PC-9 (cell line): ENCODE data around the gene HOXA2. TPM values are rescaled to one million over a fixed set of nuclear protein-coding genes. Genes with fewer than 3 reads are reported as not detected.

Experiments used
- BruUV-seq: library from RNA; stranded (reverse); fragments of 400-500 nt; replicated peaks from 2 replicates; lab custom pipeline; 2021; lab: Mats Ljungman, UMichigan
- CTCF ChIA-PET: fragments of 300-600 bp; sonication (Branson Sonifier 250); formaldehyde crosslinking; loops from one replicate; lab custom pipeline; 2022; ENCODE audit warnings: antibody characterized with exemption; lab: Charles Lee
- POLR2A ChIA-PET: fragments of 300-600 bp; sonication (Branson Sonifier 250); formaldehyde crosslinking; loops from one replicate; lab custom pipeline; 2022; ENCODE audit warnings: antibody characterized with exemption; ENCODE audit not compliant: unreplicated experiment; lab: Charles Lee
- DNase-seq, 2 experiments: peaks; one replicate each; pipeline versions ENCODE4 v3.0.0 to v3.0.0-alpha.2; 2015 to 2022; ENCODE audit warnings: mixed read lengths in 1 of 2
- H2AFZ ChIP-seq: fragments of 200-600 bp; sonication (generic); 2 replicates; pipeline ENCODE4 v1.8.1; 2017; ENCODE audit warnings: antibody characterized with exemption
- H3F3A ChIP-seq: fragments of 200-600 bp; sonication (generic); 2 replicates; pipeline ENCODE4 v1.8.1; 2017; ENCODE audit warnings: antibody characterized with exemption, mild to moderate bottlenecking, low read depth; ENCODE audit not compliant: insufficient read depth
- H3K27ac ChIP-seq: fragments of 200-600 bp; sonication (generic); 2 replicates; pipeline ENCODE4 v1.6.1; 2016; ENCODE audit warnings: mixed run types
- H3K27me3 ChIP-seq: fragments of 200-600 bp; sonication (generic); 2 replicates; pipeline ENCODE4 v1.6.1; 2016; ENCODE audit warnings: low read depth, mixed run types; ENCODE audit not compliant: insufficient read depth
- H3K36me3 ChIP-seq: fragments of 200-600 bp; sonication (generic); 2 replicates; pipeline ENCODE4 v1.6.1; 2016; ENCODE audit warnings: low read depth, mixed run types
- H3K4me1 ChIP-seq: fragments of 200-600 bp; sonication (generic); replicated peaks from 2 replicates; pipeline ENCODE4 v1.6.1; 2016; ENCODE audit warnings: mixed run types; ENCODE audit not compliant: insufficient read depth
- H3K4me2 ChIP-seq: fragments of 200-600 bp; sonication (generic); 2 replicates; pipeline ENCODE4 v1.6.1; 2017; ENCODE audit warnings: mixed run types
- H3K4me3 ChIP-seq: fragments of 200-600 bp; sonication (generic); 2 replicates; pipeline ENCODE4 v1.6.1; 2016; ENCODE audit warnings: mixed run types
- H3K79me2 ChIP-seq: fragments of 200-600 bp; sonication (generic); 2 replicates; pipeline ENCODE4 v1.6.1; 2017; ENCODE audit warnings: low read depth, mixed run types
- H3K9me2 ChIP-seq: fragments of 200-600 bp; sonication (generic); 2 replicates; pipeline ENCODE4 v1.8.1; 2017; ENCODE audit warnings: mild to moderate bottlenecking; ENCODE audit not compliant: insufficient read depth
- H3K9me3 ChIP-seq: fragments of 200-600 bp; sonication (generic); 2 replicates; pipeline ENCODE4 v1.8.1; 2016; ENCODE audit warnings: low read depth; ENCODE audit not compliant: insufficient read depth
- H4K20me1 ChIP-seq: fragments of 200-600 bp; sonication (generic); 2 replicates; pipeline ENCODE4 v1.8.1; 2017; ENCODE audit not compliant: insufficient read depth
- CTCF ChIP-seq: fragments of 200-600 bp; sonication (generic); conservative IDR thresholded peaks from 2 replicates; pipeline ENCODE4 v1.6.1; 2017; ENCODE audit warnings: mixed run types, antibody characterized with exemption, mild to moderate bottlenecking, moderate library complexity
- EZH2 ChIP-seq: fragments of 200-600 bp; sonication (generic); IDR thresholded peaks from 2 replicates; pipeline ENCODE4 v1.8.0; 2017; ENCODE audit warnings: antibody characterized with exemption, low read depth
- intact Hi-C: fragments of 100-400 bp; cut with micrococcal nuclease; formaldehyde crosslinking; loops from one replicate; pipeline ENCODE4 v1.10.0; 2022; ENCODE audit not compliant: unreplicated experiment
- total RNA-seq: library from RNA; stranded (reverse); gene quantifications from 2 replicates; pipeline ENCODE4 v1.2.3, GENCODE V29; 2021

HOXA2 gene
- total RNA-seq, 1 experiment from 2014 or later = 6.1 TPM

- POLR2A ChIA-PET = interaction anchor here (0.5 to 0.7 kb wide), 3 partner anchors 25 to 394 kb away, joined by 3 to 4 read pairs (median 3); no protein-coding TSS in a partner anchor
- Histone ChIP-seq H3K4me1 (peaks cover 55% of the 10 kb centered on the region), H3K27me3 (no peaks in the 10 kb centered on the region), H3K4me2 (peak overlapping the region; percentile 71), H3F3A (peaks cover 44% of the 10 kb centered on the region), H3K79me2 (no peaks in the 10 kb centered on the region), H4K20me1 (no peaks in the 10 kb centered on the region), H3K9me2 (no peaks in the 10 kb centered on the region), H3K36me3 (no peaks in the 10 kb centered on the region), H2AFZ (peak overlapping the region; percentile 49; the same call in 1 of the 2 replicates), H3K27ac (peak overlapping the region; percentile 84), H3K4me3 (peak overlapping the region; percentile 12; the same call in 1 of the 2 replicates), H3K9me3 (no peaks in the 10 kb centered on the region)
- no TSS peak for BruUV-seq
- peak; percentile 59 to 94 for DNase-seq
- intact Hi-C loops = loop anchor here (2.0 kb wide), 1 partner anchor 14 kb away; no protein-coding TSS in a partner anchor
- TF ChIP-seq EZH2 = no peak
- no peak for TF ChIP-seq CTCF
- CTCF ChIA-PET = interaction anchor here (0.6 kb wide), 2 partner anchors 11 to 163 kb away, joined by 3 to 9 read pairs; no protein-coding TSS in a partner anchor
These were observed 21.5 kb downstream of the HOXA2 start for GRCh38 chr7:27080844-27081436.

GRCh38 chr7:27079234-27079975 lies 23.1 kb downstream of the HOXA2 start:
- POLR2A ChIA-PET = no interaction called here
- no TSS peak for BruUV-seq
- Histone ChIP-seq H3K36me3 (no peaks in the 10 kb centered on the region), H2AFZ (no peak overlapping the region), H3K27ac (peak overlapping the region; percentile 84), H4K20me1 (no peaks in the 10 kb centered on the region), H3K27me3 (no peaks in the 10 kb centered on the region), H3K4me3 (no peak overlapping the region), H3K4me1 (peaks cover 56% of the 10 kb centered on the region), H3F3A (peaks cover 44% of the 10 kb centered on the region), H3K9me3 (peaks cover under 1% of the 10 kb centered on the region; the same call in 1 of the 2 replicates), H3K4me2 (peak overlapping the region; percentile 71), H3K9me2 (no peaks in the 10 kb centered on the region), H3K79me2 (no peaks in the 10 kb centered on the region)
- DNase-seq = peak in 1 of 2 experiments; percentile 63
- intact Hi-C loops = no loop called here
- TF ChIP-seq EZH2 (no peak), CTCF (no peak)
- CTCF ChIA-PET = interaction anchor here (0.6 kb wide), 1 partner anchor 778 kb away, joined by 3 read pairs; no protein-coding TSS in a partner anchor

GRCh38 chr7:27078616-27079233 lies 23.8 kb downstream of the HOXA2 start:
- no peak for TF ChIP-seq EZH2
- no peak for TF ChIP-seq CTCF
- BruUV-seq = no TSS peak
- peaks cover 5% of the 10 kb centered on the region; the same call in 1 of the 2 replicates for H3K9me3 ChIP-seq
- no peaks in the 10 kb centered on the region for H3K79me2 ChIP-seq
- H3F3A ChIP-seq = peaks cover 44% of the 10 kb centered on the region
- no peaks in the 10 kb centered on the region for H4K20me1 ChIP-seq
- peaks cover 63% of the 10 kb centered on the region for H3K4me1 ChIP-seq
- no peaks in the 10 kb centered on the region for H3K9me2 ChIP-seq
- no peaks in the 10 kb centered on the region for H3K36me3 ChIP-seq
- no peak for DNase-seq
- H2AFZ ChIP-seq = peak overlapping the region; percentile 21; the same call in 1 of the 2 replicates
- H3K4me2 ChIP-seq = peak overlapping the region; percentile 71
- POLR2A ChIA-PET = interaction anchor here (0.6 kb wide), 2 partner anchors 26 to 42 kb away, joined by 6 to 8 read pairs; no protein-coding TSS in a partner anchor
- no peak overlapping the region for H3K4me3 ChIP-seq
- CTCF ChIA-PET = no interaction called here
- no peaks in the 10 kb centered on the region for H3K27me3 ChIP-seq
- intact Hi-C loops = no loop called here
- peak overlapping the region; percentile 84 for H3K27ac ChIP-seq
